PFSK-1 (cell line): ENCODE data around the gene CNGA3.

ENCODE experiments used
- FOXP2 ChIP-seq: optimal IDR thresholded peaks from 2 replicates; pipeline ENCODE3; 2011; ENCODE audit warnings: borderline replicate concordance, control low read depth, inconsistent platforms; ENCODE audit not compliant: insufficient read depth; ENCODE audit errors: extremely low read length, extremely low read depth
- POLR2AphosphoS5 ChIP-seq: IDR thresholded peaks from 2 replicates; pipeline ENCODE4 v1.6.1; 2012; ENCODE audit warnings: low read depth, mild to moderate bottlenecking, control low read depth, low read length, moderate library complexity
- REST ChIP-seq, 2 experiments: IDR thresholded peaks; 2 replicates each; pipeline versions ENCODE4 v1.6.1 to v1.8.0; 2011 to 2012; ENCODE audit warnings: low read depth in 2 of 2, low read length in 2 of 2, control low read depth in 1 of 2, inconsistent platforms in 1 of 2, mild to moderate bottlenecking in 1 of 2, moderate library complexity in 1 of 2; ENCODE audit not compliant: insufficient read depth in 1 of 2
- SIN3A ChIP-seq: IDR thresholded peaks from 2 replicates; pipeline ENCODE4 v1.6.1; 2012; ENCODE audit warnings: mild to moderate bottlenecking, low read length, moderate library complexity, borderline replicate concordance; ENCODE audit not compliant: insufficient read depth
- TAF1 ChIP-seq: IDR thresholded peaks from 2 replicates; pipeline ENCODE4 v1.6.1; 2012; ENCODE audit warnings: low read length, control low read depth, borderline replicate concordance; ENCODE audit not compliant: insufficient read depth

CNGA3 gene

GRCh38 chr2:98372579-98372978 lies 26.3 kb downstream of the CNGA3 start:
- TF ChIP-seq FOXP2, result no peak
- TF ChIP-seq SIN3A, result no peak
- TF ChIP-seq POLR2AphosphoS5, result no peak
- no peak for TF ChIP-seq TAF1
- TF ChIP-seq REST (IDR thresholded peaks at IDR 0.05; ENCODE audit: insufficient read depth in 1 of 2, low read depth in 2 of 2, low read length in 2 of 2), result no peak

GRCh38 chr2:98374286-98374685 lies 28.0 kb downstream of the CNGA3 start:
- no peak for TF ChIP-seq REST (IDR thresholded peaks at IDR 0.05; ENCODE audit: insufficient read depth in 1 of 2, low read depth in 2 of 2, low read length in 2 of 2)
- no peak for TF ChIP-seq POLR2AphosphoS5
- TF ChIP-seq TAF1, result no peak
- TF ChIP-seq FOXP2, result no peak
- TF ChIP-seq SIN3A, result no peak

- TF ChIP-seq TAF1, result no peak
- no peak for TF ChIP-seq FOXP2
- TF ChIP-seq REST (IDR thresholded peaks at IDR 0.05; ENCODE audit: insufficient read depth in 1 of 2, low read depth in 2 of 2, low read length in 2 of 2), result no peak
- TF ChIP-seq POLR2AphosphoS5, result no peak
- no peak for TF ChIP-seq SIN3A
These were observed 28.8 kb downstream of the CNGA3 start for GRCh38 chr2:98374958-98375570.

- TF ChIP-seq TAF1 (no peak), POLR2AphosphoS5 (no peak), FOXP2 (no peak), REST (IDR thresholded peaks at IDR 0.05; ENCODE audit: insufficient read depth in 1 of 2, low read depth in 2 of 2, low read length in 2 of 2) (no peak), SIN3A (no peak)
These were observed 30.1 kb downstream of the CNGA3 start for GRCh38 chr2:98376301-98376910.

GRCh38 chr2:98376996-98377395 lies 30.7 kb downstream of the CNGA3 start:
- no peak for TF ChIP-seq TAF1
- TF ChIP-seq REST (IDR thresholded peaks at IDR 0.05; ENCODE audit: insufficient read depth in 1 of 2, low read depth in 2 of 2, low read length in 2 of 2), result no peak
- TF ChIP-seq POLR2AphosphoS5, result no peak
- TF ChIP-seq FOXP2, result no peak
- no peak for TF ChIP-seq SIN3A
